Parathyroid adenoma (tissue), 2 donors: ENCODE results near the gene EXD3.

Experiments used
- H2AFZ ChIP-seq: fragments of 300-600 bp; sonication (generic); one replicate; pipeline ENCODE4 v1.7.0; 2017; ENCODE audit warnings: antibody characterized with exemption, mild to moderate bottlenecking
- H3K27ac ChIP-seq: fragments of 300-600 bp; sonication (generic); one replicate; pipeline ENCODE4 v1.7.0; 2017
- H3K27me3 ChIP-seq: fragments of 300-600 bp; sonication (generic); one replicate; pipeline ENCODE4 v1.7.0; 2017; ENCODE audit warnings: low read length; ENCODE audit not compliant: control insufficient read depth, insufficient read depth
- H3K36me3 ChIP-seq: fragments of 300-600 bp; sonication (generic); one replicate; pipeline ENCODE4 v1.7.0; 2017; ENCODE audit warnings: low read length; ENCODE audit not compliant: control insufficient read depth, insufficient read depth
- H3K4me1 ChIP-seq: fragments of 300-600 bp; sonication (generic); one replicate; pipeline ENCODE4 v1.7.0; 2017; ENCODE audit warnings: control low read depth
- H3K4me2 ChIP-seq: fragments of 300-600 bp; sonication (generic); one replicate; pipeline ENCODE4 v1.7.0; 2017; ENCODE audit warnings: low read length
- H3K4me3 ChIP-seq: fragments of 300-600 bp; sonication (generic); one replicate; pipeline ENCODE4 v1.7.0; 2017; ENCODE audit warnings: low read depth, low read length
- H3K79me2 ChIP-seq: fragments of 300-600 bp; sonication (generic); one replicate; pipeline ENCODE4 v1.7.0; 2017; ENCODE audit warnings: control low read depth
- H3K9ac ChIP-seq: fragments of 300-600 bp; sonication (generic); one replicate; pipeline ENCODE4 v1.7.0; 2017; ENCODE audit warnings: mild to moderate bottlenecking
- H3K9me3 ChIP-seq: fragments of 300-600 bp; sonication (generic); one replicate; pipeline ENCODE4 v1.7.0; 2017; ENCODE audit warnings: low read length; ENCODE audit not compliant: control insufficient read depth
- CTCF ChIP-seq: fragments of 300-600 bp; sonication (generic); IDR thresholded peaks from one replicate; pipeline ENCODE4 v1.7.0; 2017; ENCODE audit warnings: antibody characterized with exemption, mild to moderate bottlenecking
- donor health status: primary hyperparathyroidism.

EXD3 gene

GRCh38 chr9:137317021-137317717 is 105.8 kb downstream of the EXD3 start:
- H3K9ac ChIP-seq, result no peak overlapping the region
- no peak overlapping the region for H2AFZ ChIP-seq
- H3K4me2 ChIP-seq, result no peak overlapping the region
- no peaks in the 10 kb centered on the region for H3K9me3 ChIP-seq
- no peaks in the 10 kb centered on the region for H3K4me1 ChIP-seq
- H3K79me2 ChIP-seq, result no peaks in the 10 kb centered on the region
- TF ChIP-seq CTCF, result no peak
- no peak overlapping the region for H3K27ac ChIP-seq
- H3K36me3 ChIP-seq, result no peaks in the 10 kb centered on the region
- no peak overlapping the region for H3K4me3 ChIP-seq
- H3K27me3 ChIP-seq, result no peaks in the 10 kb centered on the region

GRCh38 chr9:137316012-137316981 is 106.7 kb downstream of the EXD3 start:
- Histone ChIP-seq H3K27ac (no peak overlapping the region), H3K9ac (no peak overlapping the region)
- TF ChIP-seq CTCF, result no peak

GRCh38 chr9:137315581-137316011 is 107.4 kb downstream of the EXD3 start:
- no peak for TF ChIP-seq CTCF
- H3K9ac ChIP-seq, result no peak overlapping the region
- H3K9me3 ChIP-seq, result no peaks in the 10 kb centered on the region
- no peak overlapping the region for H2AFZ ChIP-seq
- no peaks in the 10 kb centered on the region for H3K27me3 ChIP-seq
- no peak overlapping the region for H3K27ac ChIP-seq
- H3K4me2 ChIP-seq, result no peak overlapping the region
- no peaks in the 10 kb centered on the region for H3K36me3 ChIP-seq
- H3K4me1 ChIP-seq, result no peaks in the 10 kb centered on the region
- H3K4me3 ChIP-seq, result no peak overlapping the region
- H3K79me2 ChIP-seq, result no peaks in the 10 kb centered on the region

More at GRCh38 chr9:137316012-137316981, 106.7 kb downstream of the EXD3 start:
- Histone ChIP-seq H3K4me2 (no peak overlapping the region), H3K4me1 (no peaks in the 10 kb centered on the region), H3K9me3 (no peaks in the 10 kb centered on the region), H3K27me3 (no peaks in the 10 kb centered on the region), H3K4me3 (no peak overlapping the region), H3K36me3 (no peaks in the 10 kb centered on the region), H3K79me2 (no peaks in the 10 kb centered on the region), H2AFZ (no peak overlapping the region)

- no peaks in the 10 kb centered on the region for H3K27me3 ChIP-seq
- TF ChIP-seq CTCF, result no peak
- no peaks in the 10 kb centered on the region for H3K4me1 ChIP-seq
- no peak overlapping the region for H3K4me2 ChIP-seq
- no peak overlapping the region for H3K9ac ChIP-seq
- no peak overlapping the region for H2AFZ ChIP-seq
- H3K27ac ChIP-seq, result no peak overlapping the region
- no peaks in the 10 kb centered on the region for H3K36me3 ChIP-seq
- H3K79me2 ChIP-seq, result no peaks in the 10 kb centered on the region
- H3K4me3 ChIP-seq, result no peak overlapping the region
- H3K9me3 ChIP-seq, result no peaks in the 10 kb centered on the region
Measured at GRCh38 chr9:137314561-137315560, 108.1 kb downstream of the EXD3 start.
